Activated CD4-positive, alpha-beta T cell treated with anti-CD3 and anti-CD28 coated beads for 1 hour (primary cell): ENCODE results near the gene LRFN5.
"Not testable (repeated sequence)": the region's sequence is repeated elsewhere in the genome, so short reads cannot be mapped to it uniquely, and the experiment has no call there.

Experiments used
- DNase-seq: peaks from one replicate; pipeline ENCODE4 v3.0.0-alpha.2; 2020

Gene LRFN5

GRCh38 chr14:41606532-41607303 is at the start of gene LRFN5:
LRFN5 (plus strand) TSS chr14:41606876.
- DNase-seq, result no peak

GRCh38 chr14:41558490-41558889 is 48.2 kb upstream of the LRFN5 start:
- no peak for DNase-seq

- DNase-seq, result not testable (repeated sequence)
Observed at GRCh38 chr14:41566864-41567263, 39.8 kb upstream of the LRFN5 start.

GRCh38 chr14:41568979-41569378 is 37.7 kb upstream of the LRFN5 start:
- DNase-seq, result no peak

GRCh38 chr14:41570415-41571155 is 36.1 kb upstream of the LRFN5 start:
- DNase-seq, result no peak

- DNase-seq, result no peak
Observed at GRCh38 chr14:41586237-41586636, 20.4 kb upstream of the LRFN5 start.

GRCh38 chr14:41597647-41598046 is 9.0 kb upstream of the LRFN5 start:
- no peak for DNase-seq

- not testable (repeated sequence) for DNase-seq
Observed at GRCh38 chr14:41599805-41600385, 6.8 kb upstream of the LRFN5 start.

- no peak for DNase-seq
Observed at GRCh38 chr14:41604721-41605531, 1.8 kb upstream of the LRFN5 start.

GRCh38 chr14:41605550-41606281 is 960 bp upstream of the LRFN5 start:
- no peak for DNase-seq

- no peak for DNase-seq
Observed at GRCh38 chr14:41606282-41606531, 469 bp upstream of the LRFN5 start.

- DNase-seq, result no peak
Observed at GRCh38 chr14:41607304-41607775, 664 bp downstream of the LRFN5 start.

- no peak for DNase-seq
Observed at GRCh38 chr14:41607966-41608663, 1.4 kb downstream of the LRFN5 start.

- no peak for DNase-seq
Observed at GRCh38 chr14:41608681-41609390, 2.2 kb downstream of the LRFN5 start.

GRCh38 chr14:41609704-41610183 is 3.1 kb downstream of the LRFN5 start:
- no peak for DNase-seq

GRCh38 chr14:41615011-41615595 is 8.4 kb downstream of the LRFN5 start:
- no peak for DNase-seq

GRCh38 chr14:41623736-41624135 is 17.1 kb downstream of the LRFN5 start:
- DNase-seq, result no peak

GRCh38 chr14:41629876-41630275 is 23.2 kb downstream of the LRFN5 start:
- DNase-seq, result no peak

- no peak for DNase-seq
Observed at GRCh38 chr14:41634286-41634685, 27.6 kb downstream of the LRFN5 start.
